GM18511 (cell line): ENCODE measurements around the gene OAT.
"Not testable (repeated sequence)": the region's sequence is repeated elsewhere in the genome, so short reads cannot be mapped to it uniquely, and the experiment has no call there.

Source experiments
- ATAC-seq: cut with Tn5 transposase; IDR thresholded peaks from one replicate; pipeline ENCODE4 v1.9.1; 2021; ENCODE audit warnings: mild to moderate bottlenecking, moderate library complexity; ENCODE audit not compliant: unreplicated experiment

OAT gene

DNA sequence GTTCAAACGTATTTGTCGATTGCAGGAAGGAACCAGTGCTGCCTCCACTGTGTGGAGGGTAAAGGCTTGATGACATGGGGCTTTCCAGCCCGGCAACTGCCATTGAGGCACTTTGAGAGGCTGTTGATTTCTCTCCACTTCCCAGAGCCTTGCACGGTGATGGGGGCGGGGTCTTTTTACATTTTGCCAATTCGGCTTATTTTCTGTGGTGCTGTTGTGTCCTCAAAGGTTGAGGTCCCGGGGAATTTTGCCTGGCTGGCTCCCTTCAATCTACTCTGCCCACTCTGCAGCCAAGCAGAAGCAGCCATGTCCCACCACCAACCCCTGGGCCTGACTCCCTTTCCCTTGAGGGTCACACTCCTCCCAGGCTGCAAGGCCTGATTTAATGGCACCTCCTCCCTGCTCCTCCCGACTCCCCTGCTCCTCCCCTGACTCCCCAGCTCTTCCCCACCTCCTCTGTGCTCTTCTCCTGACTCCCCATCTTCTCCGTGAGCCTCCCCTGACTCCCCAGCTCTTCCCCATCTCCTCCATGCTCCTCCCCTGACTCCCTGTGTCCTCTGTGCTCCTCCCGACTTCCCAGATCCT lies 39.0 kb downstream of the OAT start:
- no peak for ATAC-seq

DNA sequence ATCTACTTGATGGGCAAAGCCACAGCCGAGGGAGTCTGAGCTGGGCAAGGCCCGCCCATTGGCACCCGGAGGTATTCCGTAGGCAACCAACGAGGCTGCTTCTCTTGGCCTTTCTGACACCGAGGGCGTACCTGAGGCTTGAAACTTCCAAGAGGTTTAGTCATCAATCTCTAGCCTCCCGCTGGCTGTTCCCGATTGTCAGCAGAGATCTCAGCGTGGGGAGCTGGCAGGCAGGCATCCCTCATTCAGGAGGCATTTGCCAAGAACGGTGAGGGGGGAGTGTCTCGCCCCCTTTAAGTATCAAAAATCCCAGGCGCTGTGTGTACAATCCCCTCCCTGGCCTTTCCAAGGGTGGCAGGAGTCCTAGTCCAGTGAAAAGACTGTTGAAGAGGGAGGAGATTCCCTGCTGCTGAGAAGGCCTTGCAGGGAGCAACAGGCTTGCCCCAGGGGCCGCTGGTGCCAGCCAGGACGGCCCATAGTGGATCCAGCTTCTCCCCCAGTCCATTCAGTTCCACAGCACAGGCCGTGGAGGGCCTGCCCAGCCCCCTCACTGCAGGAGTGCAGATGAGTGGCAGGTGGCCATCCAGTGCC lies 39.7 kb downstream of the OAT start:
- ATAC-seq: no peak

DNA sequence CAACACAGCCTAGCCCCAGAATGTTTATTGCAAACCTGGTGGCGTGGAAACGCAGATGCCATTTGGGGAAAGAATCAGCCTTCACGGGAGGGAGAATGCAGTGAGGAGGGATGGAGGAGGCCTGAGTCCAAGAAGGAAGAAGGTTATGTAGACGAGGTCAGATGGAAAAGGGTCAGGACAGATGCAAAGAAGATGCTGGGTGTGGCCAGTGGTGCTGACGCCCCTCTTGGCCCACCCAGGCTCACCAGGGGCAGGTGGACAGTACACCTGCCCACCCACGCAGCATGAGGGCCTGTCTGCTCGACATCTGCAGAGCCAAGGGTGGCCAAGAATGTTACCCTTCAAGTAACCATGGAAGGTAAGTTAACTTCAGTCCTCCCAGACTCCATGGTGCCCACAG lies 40.5 kb downstream of the OAT start:
- ATAC-seq: no peak

DNA sequence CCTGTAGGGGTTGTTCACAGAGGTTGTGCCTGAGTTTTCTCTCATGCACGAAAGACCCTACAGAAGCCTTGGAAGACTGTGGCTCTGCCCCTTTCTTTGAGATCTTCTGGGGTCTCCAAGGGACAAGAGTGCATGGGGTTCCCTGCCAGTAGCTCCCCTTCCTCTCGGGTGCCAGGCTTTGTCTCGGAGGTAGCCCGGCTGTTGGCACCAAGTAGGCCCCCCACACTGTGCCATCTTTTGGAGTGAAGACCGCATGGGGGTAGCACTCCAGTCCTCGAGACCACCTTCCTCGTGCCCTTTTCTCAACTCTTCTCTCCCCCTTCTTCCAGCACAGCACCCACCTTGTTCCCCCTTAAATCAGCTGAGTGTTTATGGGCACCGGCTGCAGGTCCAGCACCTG lies 41.6 kb downstream of the OAT start:
- no peak for ATAC-seq

DNA sequence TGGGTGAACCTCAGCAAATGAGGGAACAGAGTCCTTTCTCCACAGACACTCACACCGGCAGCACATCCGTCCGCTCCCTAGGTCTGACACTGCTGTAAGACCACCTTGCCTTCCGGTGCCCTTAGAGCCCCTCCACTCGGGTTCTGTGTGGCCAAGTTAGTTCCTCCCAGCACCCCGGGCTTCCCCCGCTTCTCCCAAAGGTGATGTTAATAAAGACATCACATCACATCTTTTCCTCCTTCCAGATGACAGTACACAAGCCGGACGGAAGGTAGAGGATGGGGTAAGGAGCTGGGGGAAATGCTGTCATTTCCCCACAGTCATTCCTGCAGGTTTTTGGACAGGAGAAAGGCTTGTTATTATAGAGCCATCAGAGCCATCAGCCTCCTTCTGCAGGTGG lies 42.3 kb downstream of the OAT start:
- no peak for ATAC-seq

DNA sequence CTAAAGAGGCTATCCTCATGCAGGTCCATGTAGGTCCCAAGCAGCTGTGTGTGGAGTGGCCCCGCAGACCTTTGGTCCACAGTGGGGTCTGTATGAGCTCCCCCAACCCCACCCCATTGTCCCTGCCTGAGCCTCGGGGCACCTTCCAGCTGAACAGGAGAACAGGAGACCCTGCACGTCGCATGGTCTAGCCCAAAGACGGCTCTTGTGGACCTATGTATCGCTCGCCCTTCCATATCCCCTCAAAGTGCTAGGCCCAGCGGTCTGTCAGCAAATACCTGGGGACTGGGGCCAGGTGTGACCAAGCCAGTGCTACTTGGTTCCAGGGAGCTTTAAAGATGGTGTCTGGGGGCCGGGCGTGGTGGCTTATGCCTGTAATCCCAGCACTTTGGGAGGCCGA lies 43.0 kb downstream of the OAT start:
- ATAC-seq: no peak

DNA sequence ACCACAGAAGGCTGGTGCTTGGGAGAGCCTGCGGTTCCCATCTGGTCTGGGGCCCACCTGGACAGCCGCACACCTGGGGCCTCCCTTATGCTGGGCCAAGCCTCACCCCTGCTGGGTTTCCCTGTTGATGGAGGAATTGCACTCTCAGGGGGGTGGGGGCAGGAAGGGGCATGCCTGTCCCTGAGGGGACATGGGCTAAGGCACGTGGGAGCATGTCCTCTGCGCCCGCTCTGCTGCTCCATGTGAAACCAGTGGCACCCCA lies 43.4 kb downstream of the OAT start:
- no peak for ATAC-seq

DNA sequence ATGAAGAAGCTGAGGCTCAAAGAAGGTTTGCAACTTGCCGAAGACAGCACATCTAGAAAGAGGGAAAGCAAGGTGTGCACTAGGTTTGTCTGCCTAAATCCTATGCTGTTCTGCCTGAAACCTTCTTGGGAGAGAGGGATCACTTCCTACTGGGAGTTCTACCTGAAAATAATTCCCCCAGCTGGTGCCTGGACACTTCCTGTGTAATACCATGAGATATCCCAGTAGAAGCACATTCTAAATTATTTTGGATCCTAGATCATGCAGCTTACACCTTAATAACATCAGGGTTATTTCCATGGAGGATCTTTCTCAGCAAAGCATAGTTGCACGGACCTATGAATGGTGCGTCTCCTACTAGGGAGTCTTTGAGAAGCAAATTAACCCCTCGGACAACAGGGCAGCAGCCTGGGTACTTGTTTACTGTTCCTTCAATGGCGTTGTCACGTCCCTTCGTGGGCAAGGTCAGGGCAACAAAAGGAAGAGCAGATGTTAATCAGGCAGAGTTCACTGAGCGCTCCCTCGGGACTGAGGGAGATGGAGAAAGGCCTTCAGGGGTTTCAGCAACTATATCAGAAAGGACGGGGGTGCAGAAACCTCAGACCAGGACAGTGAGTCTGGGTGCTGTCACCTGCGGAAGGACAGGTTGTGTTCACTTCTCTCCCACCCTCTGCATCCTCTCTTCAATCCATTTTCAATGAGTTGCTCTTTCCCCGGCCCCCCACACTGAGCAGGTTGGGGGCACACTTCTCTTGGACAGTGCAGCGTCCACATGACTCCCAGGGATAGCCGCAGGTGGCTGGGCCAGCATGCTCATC lies 44.0 kb downstream of the OAT start:
- no peak for ATAC-seq

DNA sequence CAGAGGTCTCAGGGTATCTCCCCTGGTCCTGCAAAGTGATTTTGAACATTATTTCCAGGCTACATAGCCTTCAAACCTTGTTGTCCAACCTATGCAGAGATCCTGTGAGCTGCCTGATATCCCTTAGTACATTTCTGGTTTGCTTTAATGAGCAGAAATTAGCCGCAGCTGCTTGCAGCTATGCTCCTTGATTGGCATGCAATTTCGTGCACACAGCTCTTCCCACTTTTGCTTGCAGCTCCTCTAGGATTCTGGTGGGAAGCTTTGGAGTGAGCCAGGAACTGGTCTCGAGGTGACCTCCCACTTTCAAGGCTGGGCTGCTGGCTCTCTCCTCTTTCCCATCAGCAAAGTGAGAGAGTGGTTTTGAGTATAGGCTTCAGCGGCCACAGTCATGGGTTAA lies 45.8 kb downstream of the OAT start:
- no peak for ATAC-seq

DNA sequence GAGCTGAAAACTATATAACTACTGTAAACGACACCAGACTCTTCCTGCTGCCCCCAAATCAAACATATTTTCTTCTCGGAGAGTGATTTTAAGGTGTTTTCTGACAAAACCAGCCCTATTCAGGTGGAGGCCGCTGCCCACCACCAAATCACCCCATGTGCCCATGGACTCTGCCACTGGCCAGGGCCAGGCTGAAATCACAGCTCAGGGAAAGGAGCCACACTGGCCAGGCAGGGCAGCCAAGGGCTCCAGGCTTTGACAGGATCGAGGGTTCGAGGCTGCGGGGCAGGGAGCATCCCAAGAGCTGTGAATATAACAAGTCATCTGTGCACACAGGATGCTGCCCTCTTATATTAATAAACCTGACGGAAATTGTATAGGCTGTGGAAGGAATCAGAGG lies 48.3 kb downstream of the OAT start:
- no peak for ATAC-seq

DNA sequence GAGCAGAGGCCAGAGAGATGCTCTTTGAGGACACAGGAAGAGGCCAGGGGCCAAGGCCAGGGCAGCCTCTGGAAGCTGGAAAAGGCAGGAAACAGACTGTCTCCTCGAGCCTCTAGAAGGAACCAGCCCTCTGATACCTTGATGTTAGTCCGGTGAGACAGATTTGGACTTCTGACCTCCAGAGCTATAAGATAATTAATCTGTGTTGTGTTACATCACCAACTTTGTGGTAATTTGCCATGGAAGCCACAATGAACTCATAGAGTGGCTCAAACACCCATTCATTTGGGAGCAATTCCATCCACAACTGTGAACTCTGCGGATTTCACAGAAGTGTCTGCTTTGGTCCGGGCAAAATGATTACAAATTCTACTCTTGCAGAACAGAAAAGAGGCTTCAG lies 48.7 kb downstream of the OAT start:
- ATAC-seq: no peak

DNA sequence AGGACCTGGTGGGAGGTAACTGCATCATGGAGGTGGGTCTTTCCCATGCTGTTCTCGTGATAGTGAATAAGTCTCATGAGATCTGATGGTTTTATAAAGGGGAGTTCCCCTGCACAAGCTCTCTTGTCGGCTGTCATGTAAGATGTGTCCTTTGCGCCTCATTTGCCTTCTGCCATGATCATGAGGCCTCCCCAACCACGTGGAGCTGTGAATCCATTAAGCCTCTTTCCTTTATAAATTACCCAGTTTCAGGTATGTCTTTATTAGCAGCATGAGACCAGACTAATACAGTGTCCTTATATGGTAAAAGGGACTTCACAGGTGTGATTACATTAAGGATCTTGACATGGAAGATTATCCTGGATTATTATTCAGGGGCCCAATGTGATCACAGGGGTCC lies 49.2 kb downstream of the OAT start:
- ATAC-seq: not testable (repeated sequence)

DNA sequence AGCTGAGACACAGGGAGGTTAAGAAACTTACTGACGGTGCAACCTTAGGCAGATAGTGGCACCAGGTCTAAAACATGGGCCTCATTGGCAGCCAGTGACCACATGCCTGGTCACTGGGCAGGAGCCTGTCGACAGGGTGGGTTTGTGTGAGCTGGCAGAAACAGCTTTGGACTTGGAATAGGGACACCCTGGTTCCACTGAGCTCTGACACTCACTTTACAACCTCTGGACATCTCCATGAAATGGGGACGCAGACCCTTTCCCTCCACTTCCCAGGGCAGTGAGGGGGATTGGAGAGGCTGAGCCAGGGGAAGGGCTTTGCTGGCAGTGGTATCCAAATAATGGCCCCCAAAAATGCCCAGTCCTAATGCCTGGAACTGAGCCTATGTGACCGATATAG lies 49.7 kb downstream of the OAT start:
- no peak for ATAC-seq

DNA sequence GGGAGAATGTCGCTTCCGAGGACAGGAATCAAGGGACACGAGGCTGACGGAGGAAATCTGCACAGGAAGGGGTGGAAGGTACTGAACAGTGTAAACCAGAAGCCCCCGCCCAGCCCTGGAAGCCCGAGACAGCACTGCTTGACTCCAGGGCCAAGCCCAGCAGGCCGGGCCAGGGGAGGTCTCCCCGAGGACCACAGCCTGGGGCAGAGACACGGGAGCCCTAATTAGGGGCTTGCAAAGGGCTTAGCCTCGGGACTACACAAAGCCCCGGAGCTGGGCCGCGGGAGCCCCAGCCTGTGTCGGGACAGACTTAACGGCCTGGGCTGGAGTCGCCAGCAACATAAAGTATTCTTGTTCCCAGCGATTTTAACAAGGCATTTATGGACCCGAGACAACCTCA lies 50.8 kb downstream of the OAT start:
- no peak for ATAC-seq

DNA sequence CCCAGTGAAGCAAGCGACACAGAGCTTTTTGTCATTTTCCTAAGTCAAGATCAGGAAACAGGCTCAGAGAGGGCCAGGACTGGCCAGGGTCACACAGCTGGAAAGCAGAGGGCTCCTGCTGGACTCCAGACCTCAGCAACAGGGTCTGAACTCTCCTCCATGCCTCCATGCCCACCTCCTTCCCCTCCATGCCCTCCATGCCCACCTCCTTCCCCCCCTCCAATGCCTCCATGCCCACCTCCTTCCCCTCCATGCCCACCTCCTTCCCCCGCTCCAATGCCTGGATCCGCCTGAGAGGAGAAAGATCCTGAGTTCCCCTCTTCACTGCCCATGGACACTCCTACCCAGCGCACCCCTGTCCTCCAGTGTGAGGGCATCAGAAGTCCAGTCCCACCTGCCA lies 51.3 kb downstream of the OAT start:
- ATAC-seq: no peak

DNA sequence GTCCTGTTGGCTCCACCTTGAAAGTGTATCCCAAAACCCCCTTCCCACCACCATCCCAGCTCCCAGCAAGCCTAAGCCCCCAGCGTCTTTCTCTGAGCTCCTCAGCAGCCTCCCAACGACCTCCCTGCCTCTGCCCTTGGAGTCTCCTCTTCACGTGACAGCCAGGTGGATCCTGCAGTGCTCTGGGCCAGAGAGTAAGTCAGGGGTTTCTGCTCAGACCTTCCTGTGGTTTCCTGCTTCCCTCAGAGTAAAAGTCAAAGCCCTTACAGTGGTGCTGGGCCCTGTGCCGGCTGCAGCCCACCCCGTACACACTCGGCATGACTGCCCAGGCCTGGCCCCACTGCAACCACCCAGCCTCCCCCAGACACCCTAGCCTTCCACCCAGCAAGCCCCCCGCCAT lies 51.9 kb downstream of the OAT start:
- ATAC-seq: no peak

DNA sequence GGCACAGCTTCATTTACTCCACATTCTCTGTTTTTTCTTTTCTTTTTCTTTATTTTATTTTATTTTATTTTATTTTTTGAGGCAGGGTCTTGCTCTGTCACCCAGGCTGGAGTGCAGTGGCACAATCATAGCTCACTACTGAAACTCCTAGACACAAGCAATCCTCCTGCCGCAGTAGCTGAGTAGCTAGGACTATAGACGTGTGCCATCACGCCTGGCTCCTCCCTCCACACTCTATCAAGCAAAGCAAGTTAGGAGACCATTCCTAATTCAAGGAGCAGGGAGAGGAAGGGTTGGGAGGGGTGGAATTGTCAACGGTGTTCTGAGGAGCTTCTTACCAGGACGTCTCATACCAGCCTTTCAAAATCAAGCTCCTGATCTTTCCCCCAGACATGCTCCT lies 52.4 kb downstream of the OAT start:
- no peak for ATAC-seq

DNA sequence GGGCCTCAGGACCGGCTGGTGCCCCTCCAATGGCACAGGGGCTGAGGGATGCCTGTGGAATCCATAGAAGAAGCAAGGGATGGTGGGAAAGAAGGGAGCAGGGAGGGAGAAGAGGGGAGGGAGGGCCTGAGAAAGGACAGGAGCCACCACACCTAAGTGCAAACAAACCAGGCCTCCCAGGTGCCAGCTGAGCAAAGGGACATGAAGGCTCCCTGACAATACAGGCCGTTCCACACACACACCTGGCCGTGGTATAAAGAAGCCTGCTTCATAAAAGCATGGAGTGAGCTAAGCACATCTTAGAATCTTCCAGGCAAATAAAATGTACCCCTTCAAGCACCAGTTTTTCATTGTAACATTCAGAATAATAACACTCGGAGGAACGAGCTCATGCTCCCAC lies 54.0 kb downstream of the OAT start:
- no peak for ATAC-seq

DNA sequence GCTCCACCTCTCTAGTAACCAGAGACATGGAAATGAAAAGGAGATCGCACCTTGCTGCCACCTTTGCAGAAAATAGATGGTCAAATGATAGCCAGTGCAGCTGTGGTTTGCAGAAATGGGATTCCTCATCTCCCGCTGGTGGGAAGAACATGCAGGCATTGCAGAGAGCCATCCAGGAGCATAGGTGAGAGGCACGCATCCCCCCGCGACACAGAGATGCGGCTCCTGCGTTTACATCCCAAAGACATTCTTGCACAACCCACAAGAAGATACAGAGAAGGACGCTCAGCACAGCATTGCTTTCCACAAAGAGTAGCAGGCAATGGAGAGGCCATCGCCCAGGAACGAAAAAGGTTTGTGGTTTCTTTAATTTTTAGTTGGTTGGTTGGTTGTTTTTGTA lies 56.2 kb downstream of the OAT start:
- no peak for ATAC-seq

DNA sequence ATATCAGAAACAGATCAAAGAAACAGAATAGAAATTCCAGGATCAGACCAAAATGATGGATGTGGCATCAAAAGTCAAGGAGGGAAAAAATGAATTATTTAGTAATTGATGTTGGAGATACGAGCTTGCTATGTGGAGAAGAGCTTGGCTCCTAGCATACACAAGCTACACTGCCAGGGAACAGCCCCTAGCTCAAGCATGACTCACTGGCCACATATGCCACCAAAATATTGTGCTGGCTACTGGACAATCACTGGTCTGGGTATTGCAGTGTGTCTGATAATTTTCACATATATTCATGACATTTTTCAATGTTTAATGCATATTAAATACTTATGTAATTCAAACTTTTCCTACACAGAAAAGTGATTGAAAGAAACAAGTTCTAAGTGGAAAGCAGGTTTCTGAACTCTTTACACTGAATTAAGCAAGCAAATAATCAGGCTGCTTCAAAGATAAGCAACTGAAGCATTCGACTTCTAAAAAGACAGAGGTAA lies 59.3 kb downstream of the OAT start:
- ATAC-seq: no peak

DNA sequence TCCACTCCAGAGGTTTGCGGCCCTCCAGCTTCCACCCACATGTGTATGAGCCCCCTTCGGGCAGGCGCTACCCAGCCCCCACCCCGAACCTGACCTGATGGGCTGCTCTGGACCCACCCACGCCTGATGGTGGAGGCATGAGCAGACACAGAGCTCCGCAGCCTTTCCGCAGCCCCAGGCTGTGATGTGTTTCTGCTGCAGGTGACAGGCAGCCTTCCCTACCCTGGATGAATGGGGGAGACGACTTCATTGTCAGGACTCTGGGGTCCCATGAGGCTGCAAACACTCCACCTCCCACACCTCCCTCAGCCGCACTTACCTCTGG lies 61.2 kb downstream of the OAT start:
- ATAC-seq: no peak

DNA sequence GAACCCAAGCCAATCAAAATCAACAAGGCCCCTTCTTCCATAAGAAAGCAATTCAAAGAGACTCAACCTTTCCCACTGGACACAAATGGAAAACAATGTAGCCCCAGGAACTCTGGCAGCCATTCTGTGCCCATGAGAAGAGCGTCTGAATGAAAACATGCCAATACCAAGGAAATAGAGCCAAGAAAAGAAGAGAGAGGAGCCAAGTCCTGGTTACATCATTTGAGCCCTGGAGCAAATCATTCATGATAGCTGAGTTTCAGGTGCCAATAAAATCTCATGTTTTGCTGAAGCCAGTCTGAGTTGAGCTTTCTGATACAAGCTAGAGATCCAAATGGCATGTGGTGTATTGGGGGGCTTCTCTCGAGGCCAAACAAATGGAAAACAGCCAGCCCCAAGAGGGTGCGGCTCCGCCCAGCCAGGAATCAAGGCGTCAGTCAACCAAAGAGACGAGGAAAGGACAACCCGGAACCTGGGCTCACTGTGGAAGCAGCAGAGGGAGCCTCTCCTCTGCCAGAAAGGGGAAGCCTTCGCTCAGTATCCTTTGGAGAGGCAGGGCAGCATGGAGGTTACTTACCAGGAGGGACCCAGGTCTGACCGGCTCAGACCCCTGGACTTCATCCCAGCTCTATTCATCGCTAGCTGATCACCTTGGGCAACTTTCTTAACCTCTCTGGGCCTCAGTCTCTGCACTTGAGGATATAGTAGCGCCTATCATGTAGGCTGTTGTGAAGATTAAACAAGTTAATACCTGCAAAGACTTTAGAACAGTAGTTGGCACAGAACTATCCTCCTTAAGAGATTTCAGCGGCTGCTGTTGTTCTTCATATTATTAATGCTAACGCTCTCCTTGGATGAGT lies 61.8 kb downstream of the OAT start:
- ATAC-seq: no peak
